Uterus (tissue), 2 donors: Measurements from ENCODE around the gene TIFAB.

Source experiments
- CTCF ChIP-seq, 4 experiments: fragments of 200-600 bp in 2 of 4; fragments of 450-650 bp in 2 of 4; sonication (generic) in 2 of 4; IDR thresholded peaks; one replicate each; pipeline ENCODE4 v1.5.1; 2016 to 2019; ENCODE audit warnings: antibody characterized with exemption in 4 of 4, mild to moderate bottlenecking in 2 of 4, moderate library complexity in 1 of 4
- POLR2A ChIP-seq, 2 donors: fragments of 450-650 bp; IDR thresholded peaks; one replicate each; pipeline ENCODE4 v1.6.1; 2016; ENCODE audit warnings: antibody characterized with exemption in 2 of 2, mild to moderate bottlenecking in 1 of 2, moderate library complexity in 1 of 2

DNA sequence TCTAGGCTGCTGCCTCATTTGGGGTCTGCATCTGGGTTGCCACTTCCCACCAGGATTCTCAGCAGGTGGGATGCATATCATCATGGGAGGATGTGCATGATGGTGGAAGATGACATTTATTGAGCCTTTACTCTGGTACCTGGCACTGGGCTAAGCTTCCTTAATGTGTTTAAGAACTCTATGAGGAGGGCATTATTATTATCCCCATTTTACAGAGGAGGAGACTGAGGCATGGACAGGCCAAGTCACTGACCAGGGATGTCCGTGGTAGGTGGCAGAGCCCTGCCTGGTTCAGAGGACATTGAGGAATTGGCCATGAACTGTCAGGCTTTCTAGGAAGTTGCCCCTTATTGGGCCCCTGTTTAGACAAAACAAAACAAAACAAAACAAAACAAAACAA is 31.1 kb upstream of the TIFAB start:
- TF ChIP-seq POLR2A (IDR thresholded peaks at IDR 0.05) (no peak), CTCF (IDR thresholded peaks at IDR 0.05) (no peak)
